Caco-2 (cell line): ENCODE measurements around the gene FRA10AC1. TPM values are rescaled to one million over a fixed set of nuclear protein-coding genes. Genes with fewer than 3 reads are reported as not detected.

ENCODE experiments used
- BruUV-seq: library from RNA; stranded (reverse); fragments of 400-500 nt; replicated peaks from 2 replicates; lab custom pipeline; 2021; lab: Mats Ljungman, UMichigan
- CTCF ChIA-PET: fragments of 300-600 bp; sonication (Branson Sonifier 250); formaldehyde crosslinking; loops from one replicate; lab custom pipeline; 2022; ENCODE audit warnings: antibody characterized with exemption; lab: Charles Lee
- POLR2A ChIA-PET: fragments of 300-600 bp; sonication (Branson Sonifier 250); formaldehyde crosslinking; loops from one replicate; lab custom pipeline; 2022; ENCODE audit warnings: antibody characterized with exemption; lab: Charles Lee
- DNase-seq, 2 experiments: peaks; one replicate each; pipeline versions ENCODE4 v3.0.0 to v3.0.0-alpha.2; 2020 to 2022
- H3K27me3 ChIP-seq: replicated peaks from 2 replicates; pipeline ENCODE4 v1.6.0; 2011; ENCODE audit warnings: low read length; ENCODE audit not compliant: control insufficient read depth, insufficient read depth
- H3K36me3 ChIP-seq: 2 replicates; pipeline ENCODE4 v1.5.1; 2011; ENCODE audit warnings: low read length; ENCODE audit not compliant: control insufficient read depth, insufficient read depth
- H3K4me1 ChIP-seq: fragments of 250-450 bp; sonication (Bioruptor Pico); 2 replicates; pipeline ENCODE4 v1.5.1; 2020; ENCODE audit warnings: mild to moderate bottlenecking
- H3K4me3 ChIP-seq: 2 replicates; pipeline ENCODE4 v1.5.1; 2011; ENCODE audit warnings: low read depth, mild to moderate bottlenecking, control low read depth, low read length
- H3K9me3 ChIP-seq: fragments of 250-450 bp; sonication (Bioruptor Pico); 2 replicates; pipeline ENCODE4 v1.5.1; 2020; ENCODE audit warnings: mild to moderate bottlenecking, moderate library complexity
- H3K27ac Mint-ChIP-seq: one replicate; pipeline ENCODE4 v1.8.0; 2022; ENCODE audit warnings: mixed read lengths; ENCODE audit not compliant: unreplicated experiment
- H3K27me3 Mint-ChIP-seq: one replicate; pipeline ENCODE4 v1.8.0; 2022; ENCODE audit warnings: mixed read lengths; ENCODE audit not compliant: insufficient read depth, unreplicated experiment
- H3K36me3 Mint-ChIP-seq: one replicate; pipeline ENCODE4 v1.8.0; 2022; ENCODE audit warnings: mild to moderate bottlenecking, mixed read lengths; ENCODE audit not compliant: insufficient read depth, unreplicated experiment
- H3K4me1 Mint-ChIP-seq: one replicate; pipeline ENCODE4 v1.8.0; 2022; ENCODE audit warnings: low read depth, mixed read lengths; ENCODE audit not compliant: unreplicated experiment
- H3K4me3 Mint-ChIP-seq: one replicate; pipeline ENCODE4 v1.8.0; 2022; ENCODE audit warnings: mild to moderate bottlenecking, moderate library complexity, mixed read lengths; ENCODE audit not compliant: unreplicated experiment
- H3K9me3 Mint-ChIP-seq: one replicate; pipeline ENCODE4 v1.8.0; 2022; ENCODE audit warnings: mixed read lengths; ENCODE audit not compliant: unreplicated experiment
- intact Hi-C: fragments of 100-400 bp; cut with micrococcal nuclease; formaldehyde crosslinking; loops from one replicate; pipeline ENCODE4 v1.10.0; 2022; ENCODE audit not compliant: unreplicated experiment
- total RNA-seq: library from RNA; stranded (reverse); gene quantifications from 2 replicates; pipeline ENCODE4 v1.2.3, GENCODE V29; 2022
- TF ChIP-seq, protein P1 (sequence below), 2 experiments: fragments of 200-600 bp in 1 of 2; IDR thresholded peaks; 1 replicate in 1 of 2; 2 replicates in 1 of 2; pipeline versions ENCODE4 v1.5.1 to v1.8.0; 2011 to 2022; ENCODE audit warnings: antibody characterized with exemption in 1 of 2, control low read depth in 1 of 2, inconsistent platforms in 1 of 2, low read depth in 1 of 2, low read length in 1 of 2, mild to moderate bottlenecking in 1 of 2, moderate library complexity in 1 of 2; ENCODE audit not compliant: insufficient read depth in 1 of 2, severe bottlenecking in 1 of 2, unreplicated experiment in 1 of 2

The FRA10AC1 gene
- total RNA-seq, 1 experiment from 2014 or later: 12.5 TPM

DNA sequence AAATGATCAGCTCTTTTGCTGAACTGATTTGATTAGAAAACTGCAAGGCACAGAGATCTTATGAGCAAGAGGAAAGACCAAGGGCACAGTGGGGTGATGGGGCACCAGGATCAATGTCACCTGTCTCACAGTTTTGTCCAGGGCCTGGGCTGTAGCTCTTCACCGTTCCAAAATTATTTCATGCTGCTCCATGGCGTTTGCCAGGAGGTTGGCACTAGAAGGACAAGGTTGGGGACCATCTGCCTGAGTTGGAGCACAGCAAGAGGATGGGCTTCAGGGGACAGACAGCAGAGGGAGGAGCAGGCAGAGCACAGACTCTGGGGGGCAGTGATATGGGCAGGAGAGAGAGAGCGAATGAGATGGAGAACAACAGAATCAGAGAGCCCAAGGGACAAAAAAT is 17.5 kb upstream of the FRA10AC1 start:
- no peak for DNase-seq
- Mint-ChIP-seq H3K4me1 (no peaks in the 10 kb centered on the region), H3K4me3 (no peak overlapping the region), H3K27ac (no peak overlapping the region), H3K9me3 (no peaks in the 10 kb centered on the region), H3K27me3 (peaks cover 12% of the 10 kb centered on the region), H3K36me3 (no peaks in the 10 kb centered on the region)
- CTCF ChIA-PET: no interaction called here
- no TSS peak for BruUV-seq
- Histone ChIP-seq H3K27me3 (no peaks in the 10 kb centered on the region), H3K4me1 (0 out of 2 replicates have a peak, but pooled peaks cover 4% of the 10 kb centered on the region), H3K4me3 (no peak overlapping the region), H3K9me3 (no peaks in the 10 kb centered on the region), H3K36me3 (no peaks in the 10 kb centered on the region)
- intact Hi-C loops: no loop called here
- TF ChIP-seq, protein P1, sequence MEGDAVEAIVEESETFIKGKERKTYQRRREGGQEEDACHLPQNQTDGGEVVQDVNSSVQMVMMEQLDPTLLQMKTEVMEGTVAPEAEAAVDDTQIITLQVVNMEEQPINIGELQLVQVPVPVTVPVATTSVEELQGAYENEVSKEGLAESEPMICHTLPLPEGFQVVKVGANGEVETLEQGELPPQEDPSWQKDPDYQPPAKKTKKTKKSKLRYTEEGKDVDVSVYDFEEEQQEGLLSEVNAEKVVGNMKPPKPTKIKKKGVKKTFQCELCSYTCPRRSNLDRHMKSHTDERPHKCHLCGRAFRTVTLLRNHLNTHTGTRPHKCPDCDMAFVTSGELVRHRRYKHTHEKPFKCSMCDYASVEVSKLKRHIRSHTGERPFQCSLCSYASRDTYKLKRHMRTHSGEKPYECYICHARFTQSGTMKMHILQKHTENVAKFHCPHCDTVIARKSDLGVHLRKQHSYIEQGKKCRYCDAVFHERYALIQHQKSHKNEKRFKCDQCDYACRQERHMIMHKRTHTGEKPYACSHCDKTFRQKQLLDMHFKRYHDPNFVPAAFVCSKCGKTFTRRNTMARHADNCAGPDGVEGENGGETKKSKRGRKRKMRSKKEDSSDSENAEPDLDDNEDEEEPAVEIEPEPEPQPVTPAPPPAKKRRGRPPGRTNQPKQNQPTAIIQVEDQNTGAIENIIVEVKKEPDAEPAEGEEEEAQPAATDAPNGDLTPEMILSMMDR (IDR thresholded peaks at IDR 0.05; ENCODE audit: insufficient read depth in 1 of 2, low read depth in 1 of 2, low read length in 1 of 2, severe bottlenecking in 1 of 2, unreplicated experiment in 1 of 2): no peak
- POLR2A ChIA-PET: no interaction called here

DNA sequence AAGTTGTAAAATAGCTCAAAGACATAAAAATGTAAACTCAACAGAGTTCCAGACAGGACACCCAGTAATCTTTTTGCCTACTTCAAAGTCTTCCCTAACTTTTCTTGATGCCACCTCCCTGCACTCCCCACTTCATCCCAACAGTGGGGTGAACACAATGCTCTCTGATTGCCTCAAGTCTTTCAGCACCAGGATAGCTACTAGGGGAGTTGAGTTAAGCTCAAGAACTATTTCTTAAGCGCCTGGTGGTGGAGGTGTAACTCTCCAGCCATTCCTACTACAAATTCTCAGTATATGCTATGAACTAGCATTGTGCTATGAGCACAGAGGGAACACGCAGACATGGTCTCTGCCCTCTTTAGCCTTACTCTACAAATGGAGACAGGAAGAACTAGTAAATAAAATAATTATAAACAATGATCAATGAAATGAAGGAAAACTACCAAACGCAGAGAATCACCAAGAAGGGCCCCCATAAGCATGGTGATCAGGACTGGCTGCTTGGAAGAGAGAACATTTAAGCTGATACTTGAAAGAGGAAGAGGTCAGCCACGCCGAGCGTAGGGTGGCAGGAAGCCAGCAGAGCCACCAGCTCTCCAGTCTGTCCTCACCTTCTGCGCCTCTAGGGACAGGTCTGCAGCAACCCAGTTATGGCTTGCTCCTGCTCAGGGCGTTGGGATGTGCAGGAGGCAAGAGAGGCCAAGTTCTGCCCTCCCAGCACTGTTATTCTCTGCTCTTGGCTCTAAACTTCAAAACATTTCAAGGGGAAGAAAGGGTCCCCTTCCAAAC is 16.7 kb upstream of the FRA10AC1 start:
- no peaks in the 10 kb centered on the region for H3K36me3 ChIP-seq
- DNase-seq: no peak
- intact Hi-C loops: no loop called here
- BruUV-seq: no TSS peak
- TF ChIP-seq, protein P1 (IDR thresholded peaks at IDR 0.05; ENCODE audit: insufficient read depth in 1 of 2, low read depth in 1 of 2, low read length in 1 of 2, severe bottlenecking in 1 of 2, unreplicated experiment in 1 of 2): no peak
- POLR2A ChIA-PET: no interaction called here
- H3K4me1 ChIP-seq: 0 out of 2 replicates have a peak, but pooled peaks cover 4% of the 10 kb centered on the region
- CTCF ChIA-PET: interaction anchor here (0.6 to 1.0 kb wide), 2 partner anchors 26 to 39 kb away, joined by 3 read pairs; no protein-coding TSS in a partner anchor
- no peaks in the 10 kb centered on the region for H3K27me3 ChIP-seq
- H3K4me3 ChIP-seq: no peak overlapping the region
- no peaks in the 10 kb centered on the region for H3K9me3 ChIP-seq
- H3K27me3 Mint-ChIP-seq: peaks cover 12% of the 10 kb centered on the region
- H3K27ac Mint-ChIP-seq: no peak overlapping the region
- H3K4me1 Mint-ChIP-seq: no peaks in the 10 kb centered on the region
- H3K36me3 Mint-ChIP-seq: no peaks in the 10 kb centered on the region
- H3K9me3 Mint-ChIP-seq: no peaks in the 10 kb centered on the region
- H3K4me3 Mint-ChIP-seq: no peak overlapping the region

DNA sequence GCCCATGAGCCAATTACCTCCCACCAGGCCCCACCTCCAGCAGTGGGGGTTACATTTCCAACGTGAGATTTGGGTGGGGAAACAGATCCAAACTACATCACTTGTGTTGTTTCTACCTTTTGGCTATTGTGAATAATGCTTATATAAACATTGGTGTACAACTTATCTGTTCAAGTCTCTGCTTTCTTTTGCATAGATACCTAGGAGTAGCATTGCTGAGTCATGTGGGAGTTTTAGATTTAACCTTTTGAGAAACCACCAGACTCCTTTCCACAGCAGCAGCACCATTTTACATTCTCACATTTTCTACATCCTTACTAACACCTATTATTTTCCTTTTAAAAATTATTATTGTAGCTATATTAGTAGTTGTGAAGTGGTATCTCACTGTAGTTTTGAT is 14.4 kb upstream of the FRA10AC1 start:
- Histone ChIP-seq H3K9me3 (no peaks in the 10 kb centered on the region), H3K36me3 (no peaks in the 10 kb centered on the region), H3K4me1 (no peaks in the 10 kb centered on the region), H3K4me3 (no peak overlapping the region), H3K27me3 (no peaks in the 10 kb centered on the region)
- Mint-ChIP-seq H3K4me1 (no peaks in the 10 kb centered on the region), H3K4me3 (no peak overlapping the region), H3K27me3 (peaks cover 9% of the 10 kb centered on the region), H3K9me3 (no peaks in the 10 kb centered on the region), H3K36me3 (no peaks in the 10 kb centered on the region), H3K27ac (no peak overlapping the region)
- ChIA-PET POLR2A (no interaction called here), CTCF (no interaction called here)
- BruUV-seq: no TSS peak
- intact Hi-C loops: no loop called here
- TF ChIP-seq, protein P1 (IDR thresholded peaks at IDR 0.05; ENCODE audit: insufficient read depth in 1 of 2, low read depth in 1 of 2, low read length in 1 of 2, severe bottlenecking in 1 of 2, unreplicated experiment in 1 of 2): no peak
- DNase-seq: no peak
